ENCODE results near the gene ST6GAL2. TPM values are rescaled to one million over a fixed set of nuclear protein-coding genes. Genes with fewer than 3 reads are reported as not detected.

Gene ST6GAL2
- total and polyA plus RNA-seq, 9 of the 15 experiments (the other 6 are each of a cell fraction or from before 2014, with no cell fraction given): not detected

- no peak for ATAC-seq
- ChIA-PET CTCF (ENCODE audit: low intra/inter-chr PET ratio) (no interaction called here), POLR2A (no interaction called here)
- no peaks in the 10 kb centered on the region for H3K4me1 ChIP-seq (replicated peaks in 1 of 2; ENCODE audit: control insufficient read depth in 2 of 2, insufficient read depth in 2 of 2, low read length in 2 of 2)
- no peaks in the 10 kb centered on the region for H3K27me3 ChIP-seq (ENCODE audit: control insufficient read depth in 2 of 2, insufficient read depth in 2 of 2, low read length in 2 of 2)
- WGBS (ENCODE audit: insufficient coverage, low coverage, missing lambda C conversion rate): 0% methylated on average over 1 of the region's 1 CpG
- no peak overlapping the region for H3K4me2 ChIP-seq (ENCODE audit: insufficient read depth, low read length)
- no peak overlapping the region for H3K27ac ChIP-seq (ENCODE audit: extremely low read depth, low read depth, low read length)
- H3K36me3 ChIP-seq (ENCODE audit: control insufficient read depth, insufficient read depth, low read length): no peaks in the 10 kb centered on the region
- H3K9ac ChIP-seq (ENCODE audit: insufficient read depth in 1 of 2, low read depth in 2 of 2, low read length in 2 of 2): no peak overlapping the region
- no TSS peak for BruUV-seq (replicated peaks)
- H4K20me1 ChIP-seq (replicated peaks; ENCODE audit: control insufficient read depth, insufficient read depth, low read length): no peaks in the 10 kb centered on the region
- intact Hi-C loops (cut with micrococcal nuclease) (no loop called here), in situ Hi-C loops (cut with MboI) (no loop called here)
- H3K9me1 ChIP-seq (ENCODE audit: control insufficient read depth, insufficient read depth, low read length): no peaks in the 10 kb centered on the region
- TF ChIP-seq SUPT5H (IDR thresholded peaks at IDR 0.05): no peak
- no peak overlapping the region for H3K4me3 ChIP-seq
- no peak overlapping the region for H2AFZ ChIP-seq (ENCODE audit: low read depth, low read length)
- H3K9me3 ChIP-seq (replicated peaks; ENCODE audit: control insufficient read depth, insufficient read depth, low read depth, low read length): no peaks in the 10 kb centered on the region
- H3K79me2 ChIP-seq (ENCODE audit: control insufficient read depth, insufficient read depth, low read length): no peaks in the 10 kb centered on the region
- DNase-seq (ENCODE audit: extremely low read depth in 1 of 4, low spot score in 3 of 4): no peak
- no peak for FAIRE-seq
Observed at GRCh38 chr2:106919012-106919411, 33.0 kb upstream of the ST6GAL2 start.

DNA sequence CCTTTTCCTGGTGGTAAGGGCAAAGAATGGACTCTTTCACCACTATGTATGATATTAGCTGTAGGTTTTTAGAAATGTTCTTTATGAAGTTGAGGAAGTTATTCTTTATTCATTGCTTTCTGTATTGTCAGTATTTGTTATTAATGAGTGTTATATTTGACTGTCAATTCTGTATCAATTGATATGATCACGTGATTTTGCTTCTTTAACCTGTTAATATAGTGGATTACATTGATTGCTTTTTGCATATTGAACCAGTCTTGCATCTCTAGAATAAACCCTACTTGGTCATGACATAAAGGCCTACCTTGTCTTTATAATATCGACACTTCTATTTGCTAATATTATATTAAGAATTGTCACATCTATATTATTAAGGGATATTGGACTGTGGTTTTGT, 18.3 kb upstream of the ST6GAL2 start:
- no peak for ATAC-seq
- peak; percentile 87 for TF ChIP-seq TFE3 (CRISPR knock-in tag; IDR thresholded peaks at IDR 0.05)
- TF ChIP-seq TAF7 (tag; IDR thresholded peaks at IDR 0.05): no peak

More for the DNA sequence above, 18.3 kb upstream of the ST6GAL2 start:
- Histone ChIP-seq H3K9me1 (ENCODE audit: control insufficient read depth, insufficient read depth, low read length) (no peaks in the 10 kb centered on the region), H3K4me2 (ENCODE audit: insufficient read depth, low read length) (no peak overlapping the region), H3K4me1 (replicated peaks in 1 of 2; ENCODE audit: control insufficient read depth in 2 of 2, insufficient read depth in 2 of 2, low read length in 2 of 2) (no peaks in the 10 kb centered on the region), H3K27me3 (ENCODE audit: control insufficient read depth in 2 of 2, insufficient read depth in 2 of 2, low read length in 2 of 2) (no peaks in the 10 kb centered on the region), H3K36me3 (ENCODE audit: control insufficient read depth, insufficient read depth, low read length) (no peaks in the 10 kb centered on the region), H3K27ac (ENCODE audit: extremely low read depth, low read depth, low read length) (no peak overlapping the region), H3K9ac (ENCODE audit: insufficient read depth in 1 of 2, low read depth in 2 of 2, low read length in 2 of 2) (no peak overlapping the region), H3K79me2 (ENCODE audit: control insufficient read depth, insufficient read depth, low read length) (no peaks in the 10 kb centered on the region), H3K4me3 (no peak overlapping the region), H3K9me3 (replicated peaks; ENCODE audit: control insufficient read depth, insufficient read depth, low read depth, low read length) (no peaks in the 10 kb centered on the region), H2AFZ (ENCODE audit: low read depth, low read length) (no peak overlapping the region), H4K20me1 (replicated peaks; ENCODE audit: control insufficient read depth, insufficient read depth, low read length) (no peaks in the 10 kb centered on the region)
- no peak for DNase-seq (ENCODE audit: extremely low read depth in 1 of 4, low spot score in 3 of 4)
- in situ Hi-C loops (cut with MboI): no loop called here
- CTCF ChIA-PET (ENCODE audit: low intra/inter-chr PET ratio): interaction anchor here (0.7 kb wide), 1 partner anchor 11 kb away, joined by 3 read pairs; no protein-coding TSS in a partner anchor
- FAIRE-seq: no peak
- no TSS peak for BruUV-seq (replicated peaks)
- WGBS (ENCODE audit: insufficient coverage, low coverage, missing lambda C conversion rate): 3% methylated on average over 2 of the region's 2 CpGs
- intact Hi-C loops (cut with micrococcal nuclease): no loop called here
- POLR2A ChIA-PET: no interaction called here
